Measurements from ENCODE around the gene GPR87.

GPR87 gene

GRCh38 chr3:151268267-151269235, 48.1 kb downstream of the GPR87 start:
- H3K4me3 ChIP-seq (ENCODE audit: low read length) = no peak overlapping the region
- no peak for TF ChIP-seq CTCF (IDR thresholded peaks at IDR 0.05; ENCODE audit: insufficient read depth, low read depth, low read length, missing control alignments)
- DNase-seq (ENCODE audit: low read depth) = no peak

- TF ChIP-seq CTCF (IDR thresholded peaks at IDR 0.05; ENCODE audit: insufficient read depth, low read depth, low read length, missing control alignments) = no peak
- no peak for DNase-seq (ENCODE audit: low read depth)
- no peak overlapping the region for H3K4me3 ChIP-seq (ENCODE audit: low read length)
These were observed 49.6 kb downstream of the GPR87 start for GRCh38 chr3:151267066-151267465.

- no peak for TF ChIP-seq CTCF (IDR thresholded peaks at IDR 0.05; ENCODE audit: insufficient read depth, low read depth, low read length, missing control alignments)
- no peak for DNase-seq (ENCODE audit: low read depth)
These were observed 50.8 kb downstream of the GPR87 start for GRCh38 chr3:151265866-151266265.

GRCh38 chr3:151265166-151265565, 51.5 kb downstream of the GPR87 start:
- no peak for TF ChIP-seq CTCF (IDR thresholded peaks at IDR 0.05; ENCODE audit: insufficient read depth, low read depth, low read length, missing control alignments)
- no peak overlapping the region for H3K4me3 ChIP-seq (ENCODE audit: low read length)
- DNase-seq (ENCODE audit: low read depth) = no peak

More at GRCh38 chr3:151265866-151266265, 50.8 kb downstream of the GPR87 start:
- H3K4me3 ChIP-seq (ENCODE audit: low read length) = no peak overlapping the region

- H3K4me3 ChIP-seq (ENCODE audit: low read length) = no peak overlapping the region
- DNase-seq (ENCODE audit: low read depth) = no peak
- TF ChIP-seq CTCF (IDR thresholded peaks at IDR 0.05; ENCODE audit: insufficient read depth, low read depth, low read length, missing control alignments) = no peak
These were observed 52.0 kb downstream of the GPR87 start for GRCh38 chr3:151264605-151265004.

- DNase-seq (ENCODE audit: low read depth) = no peak
- H3K4me3 ChIP-seq (ENCODE audit: low read length) = no peak overlapping the region
- no peak for TF ChIP-seq CTCF (IDR thresholded peaks at IDR 0.05; ENCODE audit: insufficient read depth, low read depth, low read length, missing control alignments)
These were observed 53.6 kb downstream of the GPR87 start for GRCh38 chr3:151262871-151263525.
